Stimulated activated CD4-positive, alpha-beta T cell treated with anti-CD3 and anti-CD28 coated beads, Interleukin-12 subunit alpha, Interleukin-12 subunit beta, amount 100 ng/mL, for 48 hours (primary cell): ENCODE results near the gene TMEM208.

Experiments
- DNase-seq, 3 donors: peaks; one replicate each; pipeline ENCODE4 v3.0.0-alpha.2; 2020; ENCODE audit warnings: low read depth in 2 of 3, low spot score in 1 of 3

Gene TMEM208

GRCh38 chr16:67191411-67191994 lies 35.4 kb upstream of the TMEM208 start:
- no peak for DNase-seq

DNA sequence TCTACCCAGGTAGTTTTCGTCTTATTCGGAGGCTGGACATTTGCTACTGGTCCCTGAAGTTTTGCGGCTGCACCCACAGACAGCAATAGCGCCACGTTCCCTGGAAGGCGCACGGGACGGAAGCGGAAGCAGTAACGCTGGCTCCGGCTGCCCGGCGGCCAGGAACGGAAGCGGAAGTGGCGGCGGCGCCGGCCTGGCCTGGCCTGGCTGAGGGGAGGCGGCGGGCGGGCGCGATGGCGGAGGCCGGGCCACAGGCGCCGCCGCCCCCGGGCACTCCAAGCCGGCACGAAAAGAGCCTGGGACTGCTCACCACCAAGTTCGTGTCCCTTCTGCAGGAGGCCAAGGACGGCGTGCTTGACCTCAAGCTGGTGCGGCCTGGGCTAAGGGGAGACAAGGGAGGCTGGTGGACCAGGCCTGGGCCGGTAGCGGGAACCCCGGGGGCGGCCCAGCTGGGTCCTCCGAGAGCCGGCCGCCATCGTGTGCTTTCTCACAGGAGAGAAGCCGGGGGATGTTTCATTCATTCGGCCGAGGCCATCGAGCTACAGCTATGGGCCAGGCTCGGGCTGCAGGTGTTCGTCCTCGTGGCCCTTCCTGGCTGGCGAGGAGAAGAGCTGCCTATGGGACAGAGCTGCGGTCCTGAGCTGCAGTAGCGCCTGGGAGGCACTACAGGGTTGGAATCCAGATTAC lies 34.8 kb upstream of the TMEM208 start, which contains the start of gene E2F4:
TSS of gene E2F4 (plus strand) at position 161 of the 687 bp plus-strand sequence. CDS start at position 234, 73 bp downstream.
- DNase-seq, result peak; percentile 85 to 87 (median 86)

GRCh38 chr16:67192781-67193361 lies 34.1 kb upstream of the TMEM208 start:
- no peak for DNase-seq

DNA sequence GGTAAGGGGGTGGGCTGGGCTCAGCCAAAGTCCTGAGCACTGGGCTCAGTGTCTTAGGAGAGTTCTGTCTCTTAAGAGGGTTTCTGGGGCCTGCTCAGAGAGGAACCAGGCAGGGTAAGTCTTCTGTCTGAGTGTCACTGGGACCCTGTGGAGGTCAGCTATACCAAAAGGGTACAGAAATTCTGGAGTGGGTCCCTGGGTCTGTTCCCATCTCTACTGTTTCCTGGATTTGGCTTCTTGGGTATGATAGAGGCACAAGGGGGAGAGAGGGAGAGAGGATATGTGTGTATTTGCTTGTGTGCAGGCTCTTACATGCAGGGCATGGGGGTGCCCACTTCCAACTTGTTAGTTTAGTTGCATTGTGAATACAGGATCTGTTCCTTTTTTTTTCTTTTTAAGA lies 33.4 kb upstream of the TMEM208 start:
- DNase-seq, result no peak

- no peak for DNase-seq
Observed at GRCh38 chr16:67194260-67194659, 32.7 kb upstream of the TMEM208 start.

- no peak for DNase-seq
Observed at GRCh38 chr16:67195676-67196075, 31.3 kb upstream of the TMEM208 start.

GRCh38 chr16:67196881-67197280 lies 30.0 kb upstream of the TMEM208 start:
- no peak for DNase-seq

DNA sequence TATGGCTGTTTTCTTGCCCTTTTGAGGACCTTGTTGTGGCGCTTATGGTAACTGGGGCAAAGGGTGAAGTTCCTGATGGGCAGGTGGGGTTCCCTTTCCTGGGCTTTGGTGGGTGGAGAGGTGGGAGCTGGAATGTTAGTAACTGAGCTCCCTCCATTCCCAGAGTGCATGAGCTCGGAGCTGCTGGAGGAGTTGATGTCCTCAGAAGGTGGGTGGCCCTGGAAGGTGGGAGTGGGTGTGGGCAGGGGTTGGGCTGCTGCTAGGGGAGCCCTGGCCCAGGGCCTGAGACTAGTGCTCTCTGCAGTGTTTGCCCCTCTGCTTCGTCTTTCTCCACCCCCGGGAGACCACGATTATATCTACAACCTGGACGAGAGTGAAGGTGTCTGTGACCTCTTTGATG lies 29.2 kb upstream of the TMEM208 start:
- DNase-seq, result no peak

GRCh38 chr16:67198238-67198734 lies 28.6 kb upstream of the TMEM208 start:
- DNase-seq, result no peak

DNA sequence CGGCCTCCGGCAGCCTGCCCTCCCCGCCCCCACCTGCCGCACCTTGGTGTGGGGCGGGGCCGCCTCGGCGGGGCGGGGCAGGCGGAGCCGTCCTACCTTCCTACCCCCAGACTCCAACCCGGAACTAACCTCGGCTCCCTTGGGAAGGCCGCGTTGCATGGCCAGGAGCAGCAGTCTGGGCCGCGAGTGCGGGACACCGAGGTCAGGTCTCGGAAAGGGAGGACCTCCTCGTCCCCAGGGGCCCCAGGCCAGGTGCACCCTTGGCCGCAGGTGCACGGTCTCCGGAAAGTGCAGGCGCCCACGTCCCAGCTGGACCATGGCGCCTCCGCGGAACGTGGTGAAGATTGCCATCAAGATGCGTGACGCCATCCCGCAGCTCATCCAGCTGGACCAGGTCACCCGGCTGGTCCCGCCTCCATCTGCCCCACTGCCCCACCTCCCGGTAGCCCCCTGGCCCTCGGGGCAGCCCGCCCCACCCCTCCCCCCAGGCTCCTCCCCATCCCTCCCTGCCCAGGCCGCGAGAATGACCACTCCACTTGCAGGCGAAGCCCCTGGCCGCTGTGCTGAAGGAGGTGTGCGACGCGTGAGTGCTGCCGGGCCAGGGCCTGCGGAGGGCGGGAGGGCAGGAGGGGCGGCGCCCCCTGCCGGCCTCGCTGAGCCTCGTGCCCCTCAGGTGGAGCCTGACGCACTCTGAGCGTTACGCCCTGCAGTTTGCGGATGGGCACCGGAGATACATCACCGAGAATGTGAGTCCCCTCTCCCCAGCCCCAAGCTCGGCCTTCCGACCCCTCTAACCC lies 27.7 kb upstream of the TMEM208 start, which contains the start of gene ELMO3:
TSS of gene ELMO3 (plus strand) at position 121 of the 797 bp plus-strand sequence. CDS start at position 317, 196 bp downstream.
- DNase-seq, result no peak

- no peak for DNase-seq
Observed at GRCh38 chr16:67199808-67200198, 27.1 kb upstream of the TMEM208 start.

- DNase-seq, result no peak
Observed at GRCh38 chr16:67200491-67200890, 26.4 kb upstream of the TMEM208 start.

DNA sequence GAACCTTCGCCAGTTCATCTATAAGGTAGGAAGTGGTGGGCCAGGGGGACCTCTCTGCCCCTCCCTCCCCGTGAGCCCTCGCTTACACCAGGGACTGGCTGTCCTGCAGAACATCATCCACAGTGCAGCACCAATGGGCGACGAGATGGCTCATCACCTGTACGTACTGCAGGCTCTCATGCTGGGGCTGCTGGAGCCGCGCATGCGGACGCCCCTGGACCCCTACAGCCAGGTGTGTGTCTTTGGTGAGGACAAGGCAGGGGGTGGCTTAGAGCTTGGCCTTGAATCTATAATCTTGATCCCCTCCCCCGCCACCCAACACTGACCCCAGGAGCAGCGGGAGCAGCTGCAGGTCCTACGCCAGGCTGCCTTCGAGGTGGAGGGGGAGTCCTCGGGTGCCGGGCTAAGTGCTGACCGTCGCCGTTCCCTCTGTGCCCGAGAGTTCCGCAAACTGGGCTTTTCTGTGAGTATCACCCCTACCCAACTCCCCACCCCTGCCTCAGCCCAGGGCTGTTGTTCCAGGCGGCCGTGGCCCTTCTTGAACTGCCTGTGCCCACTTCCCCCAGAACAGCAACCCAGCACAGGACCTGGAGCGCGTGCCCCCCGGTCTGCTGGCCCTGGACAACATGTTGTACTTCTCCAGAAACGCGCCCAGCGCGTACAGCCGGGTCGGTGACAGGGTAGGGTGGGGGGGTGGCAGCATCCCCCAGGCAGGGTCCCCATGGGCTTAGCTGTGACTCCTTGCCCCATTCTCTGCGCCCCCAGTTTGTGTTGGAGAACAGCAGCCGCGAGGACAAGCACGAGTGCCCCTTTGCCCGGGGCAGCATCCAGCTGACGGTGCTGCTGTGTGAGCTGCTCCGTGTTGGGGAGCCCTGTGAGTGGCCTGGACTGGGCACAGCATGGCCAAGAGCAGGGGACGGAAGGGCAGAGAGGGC lies 25.3 kb upstream of the TMEM208 start:
- DNase-seq, result no peak

DNA sequence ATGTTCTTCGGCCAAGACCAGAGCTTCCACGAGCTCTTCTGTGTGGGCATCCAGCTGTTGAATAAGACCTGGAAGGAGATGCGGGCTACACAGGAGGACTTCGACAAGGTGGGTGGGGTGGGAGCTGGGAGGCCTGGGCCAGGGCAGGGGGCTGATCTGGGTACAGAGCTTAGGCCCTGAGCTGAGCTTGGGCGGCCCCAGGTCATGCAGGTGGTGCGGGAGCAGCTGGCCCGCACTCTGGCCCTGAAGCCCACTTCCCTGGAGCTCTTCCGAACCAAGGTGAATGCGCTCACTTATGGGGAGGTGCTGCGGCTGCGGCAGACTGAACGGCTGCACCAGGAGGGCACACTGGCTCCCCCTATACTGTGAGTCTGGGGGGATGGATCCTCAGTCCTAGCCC lies 24.5 kb upstream of the TMEM208 start:
- DNase-seq, result no peak

DNA sequence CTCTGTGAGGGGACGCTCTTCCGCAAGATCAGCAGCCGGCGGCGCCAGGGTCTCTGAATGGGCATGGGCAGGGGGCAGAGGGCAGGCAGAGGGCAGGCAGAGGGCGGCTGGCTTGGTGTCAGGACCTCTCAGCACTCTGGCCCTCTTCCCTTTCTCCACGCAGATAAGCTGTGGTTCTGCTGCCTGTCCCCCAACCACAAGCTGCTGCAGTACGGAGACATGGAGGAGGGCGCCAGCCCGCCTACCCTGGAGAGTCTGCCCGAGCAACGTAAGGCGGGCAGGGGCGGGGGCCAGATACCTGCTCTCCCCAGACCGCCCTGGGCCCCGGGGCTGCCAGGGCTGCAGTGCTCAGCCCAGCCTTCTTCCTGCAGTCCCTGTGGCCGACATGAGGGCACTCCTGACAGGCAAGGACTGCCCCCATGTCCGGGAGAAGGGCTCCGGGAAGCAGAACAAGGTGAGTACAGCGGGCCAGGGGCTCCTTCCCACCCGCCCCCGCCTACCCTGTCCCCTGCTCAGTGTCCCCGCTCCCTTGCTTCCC lies 23.9 kb upstream of the TMEM208 start:
- DNase-seq, result no peak

GRCh38 chr16:67204076-67204475 lies 22.9 kb upstream of the TMEM208 start:
- no peak for DNase-seq

DNA sequence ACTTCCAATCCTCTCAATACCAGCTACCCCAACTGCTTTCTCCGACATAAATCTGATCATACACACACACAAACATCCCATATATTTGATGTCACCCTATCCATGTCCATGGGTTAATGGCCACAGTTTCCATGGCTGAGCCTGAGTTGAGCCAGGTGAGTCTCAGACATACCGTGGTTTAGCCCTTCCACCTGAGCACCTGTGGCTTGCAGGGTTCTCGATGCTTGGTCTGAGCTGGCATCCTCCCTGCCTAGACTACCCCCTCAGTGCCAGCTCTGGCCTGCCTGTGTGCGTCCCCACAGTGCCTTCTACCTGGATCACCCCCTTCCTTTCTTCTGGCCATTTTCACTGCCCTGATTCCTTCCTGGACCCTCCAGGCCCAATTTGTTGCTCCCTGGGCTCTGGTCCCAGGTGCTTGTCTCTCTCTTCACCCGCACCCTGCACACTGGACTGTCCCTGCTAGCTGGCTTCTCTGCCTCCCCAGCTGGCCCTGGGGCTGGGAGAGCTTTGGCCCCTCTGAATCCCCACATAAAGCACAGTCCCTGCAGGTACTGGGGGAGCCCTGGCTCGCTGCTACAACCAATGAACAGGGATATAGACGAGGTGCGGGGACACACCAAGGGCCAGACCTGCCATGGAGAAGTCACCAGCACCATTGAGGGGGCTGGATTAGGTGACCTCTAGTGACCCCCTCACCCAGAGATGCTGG lies 20.6 kb upstream of the TMEM208 start:
- no peak for DNase-seq

GRCh38 chr16:67206838-67207248 lies 20.1 kb upstream of the TMEM208 start:
- no peak for DNase-seq
